AG04450 (cell line): ENCODE results near the gene RAB11FIP5. TPM values are rescaled to one million over a fixed set of nuclear protein-coding genes. Genes with fewer than 3 reads are reported as not detected.

Experiments
- CTCF ChIA-PET: fragments of 300-600, 350-600 bp; formaldehyde crosslinking; extraction: SDS; loops from one replicate; lab custom pipeline; 2022; ENCODE audit warnings: antibody characterized with exemption, inconsistent platforms; lab: Charles Lee
- POLR2A ChIA-PET: fragments of 350-600 bp; formaldehyde crosslinking; extraction: SDS; loops from one replicate; lab custom pipeline; 2021; ENCODE audit warnings: antibody characterized with exemption, inconsistent platforms; lab: Yijun Ruan, JAX
- DNase-seq: peaks from one replicate; pipeline ENCODE4 v3.0.0-alpha.2; 2011; ENCODE audit warnings: low read depth, low spot score
- H3K27ac ChIP-seq: one replicate; pipeline ENCODE4 v1.5.1; 2012; ENCODE audit warnings: low read depth, low read length, control low read depth
- H3K27me3 ChIP-seq: one replicate; pipeline ENCODE4 v1.6.0; 2012; ENCODE audit warnings: low read length; ENCODE audit not compliant: control insufficient read depth, insufficient read depth
- H3K4me3 ChIP-seq: 2 replicates; pipeline ENCODE4 v1.5.1; 2011; ENCODE audit warnings: mild to moderate bottlenecking, low read depth, low read length, control low read depth
- H3K9me3 ChIP-seq: 2 replicates; pipeline ENCODE4 v1.5.1; 2012; ENCODE audit warnings: low read length; ENCODE audit not compliant: control insufficient read depth, insufficient read depth
- polyA plus RNA-seq: library from polyadenylated mRNA; depleted of rRNA; stranded (reverse); fragments of >200 nt; gene quantifications from 2 replicates; pipeline ENCODE4 v1.2.3, GENCODE V29; 2011
- TF ChIP-seq, protein P1 (sequence below): IDR thresholded peaks from 2 replicates; pipeline ENCODE4 v1.5.1; 2011; ENCODE audit warnings: low read depth, low read length, control low read depth, inconsistent platforms

The RAB11FIP5 gene
- polyA plus RNA-seq, 1 experiment = 29.6 TPM

DNA sequence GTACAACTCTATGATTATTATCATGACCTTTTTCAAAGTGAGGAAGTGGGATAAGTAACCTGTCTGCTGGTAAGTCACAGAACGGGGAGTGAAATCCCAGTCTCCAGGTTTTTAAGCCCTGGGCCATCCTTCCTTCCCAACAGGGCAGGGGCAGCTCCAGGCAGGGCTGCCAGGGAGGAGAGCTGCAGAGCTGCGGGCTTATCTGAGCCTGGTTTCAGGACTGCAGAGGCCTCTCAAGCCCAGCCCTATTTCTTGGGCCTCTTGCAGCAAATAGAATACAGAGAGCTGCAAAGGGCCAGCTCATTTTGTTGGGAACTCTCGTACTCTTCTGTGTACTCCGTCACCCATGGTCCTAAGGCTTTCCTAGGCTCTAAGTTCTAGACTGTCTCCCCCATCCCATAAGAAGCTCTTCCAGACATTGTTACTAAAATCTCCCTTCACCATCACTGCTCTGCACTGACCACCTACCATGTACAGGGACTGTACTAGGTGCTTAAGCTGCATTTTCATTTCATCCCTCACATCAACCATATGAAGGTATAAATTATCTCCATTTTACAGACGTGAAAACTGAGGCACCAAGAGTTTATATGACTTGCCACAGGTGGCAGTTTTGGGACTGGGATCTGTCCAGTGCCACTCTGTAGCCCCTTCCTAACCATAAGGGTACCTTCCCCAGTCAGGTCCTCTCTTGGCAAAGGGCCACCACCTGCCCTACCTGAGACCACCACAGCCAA lies 3.1 kb downstream of the RAB11FIP5 start:
- H3K27ac ChIP-seq = no peak overlapping the region
- peaks cover 3% of the 10 kb centered on the region for H3K9me3 ChIP-seq
- POLR2A ChIA-PET = no interaction called here
- CTCF ChIA-PET = interaction anchor here (0.6 to 1.6 kb wide), 5 partner anchors 24 to 103 kb away, joined by 3 to 10 read pairs (median 5); no protein-coding TSS in a partner anchor
- TF ChIP-seq, protein P1, sequence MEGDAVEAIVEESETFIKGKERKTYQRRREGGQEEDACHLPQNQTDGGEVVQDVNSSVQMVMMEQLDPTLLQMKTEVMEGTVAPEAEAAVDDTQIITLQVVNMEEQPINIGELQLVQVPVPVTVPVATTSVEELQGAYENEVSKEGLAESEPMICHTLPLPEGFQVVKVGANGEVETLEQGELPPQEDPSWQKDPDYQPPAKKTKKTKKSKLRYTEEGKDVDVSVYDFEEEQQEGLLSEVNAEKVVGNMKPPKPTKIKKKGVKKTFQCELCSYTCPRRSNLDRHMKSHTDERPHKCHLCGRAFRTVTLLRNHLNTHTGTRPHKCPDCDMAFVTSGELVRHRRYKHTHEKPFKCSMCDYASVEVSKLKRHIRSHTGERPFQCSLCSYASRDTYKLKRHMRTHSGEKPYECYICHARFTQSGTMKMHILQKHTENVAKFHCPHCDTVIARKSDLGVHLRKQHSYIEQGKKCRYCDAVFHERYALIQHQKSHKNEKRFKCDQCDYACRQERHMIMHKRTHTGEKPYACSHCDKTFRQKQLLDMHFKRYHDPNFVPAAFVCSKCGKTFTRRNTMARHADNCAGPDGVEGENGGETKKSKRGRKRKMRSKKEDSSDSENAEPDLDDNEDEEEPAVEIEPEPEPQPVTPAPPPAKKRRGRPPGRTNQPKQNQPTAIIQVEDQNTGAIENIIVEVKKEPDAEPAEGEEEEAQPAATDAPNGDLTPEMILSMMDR = no peak
- no peak overlapping the region for H3K4me3 ChIP-seq
- H3K27me3 ChIP-seq = no peaks in the 10 kb centered on the region
- DNase-seq = no peak

- Histone ChIP-seq H3K4me3 (no peak overlapping the region), H3K27me3 (no peaks in the 10 kb centered on the region), H3K27ac (no peak overlapping the region), H3K9me3 (no peaks in the 10 kb centered on the region)
- TF ChIP-seq, protein P1 = no peak
- CTCF ChIA-PET = interaction anchor here (0.7 to 0.8 kb wide), 2 partner anchors 22 to 54 kb away, joined by 3 read pairs; no protein-coding TSS in a partner anchor
- DNase-seq = no peak
- POLR2A ChIA-PET = interaction anchor here (1.8 kb wide), 1 partner anchor 18 kb away, joined by 6 read pairs; no protein-coding TSS in a partner anchor
Measured at GRCh38 chr2:73107211-73107926, 5.4 kb downstream of the RAB11FIP5 start.

GRCh38 chr2:73106791-73107190 lies 6.0 kb downstream of the RAB11FIP5 start:
- DNase-seq = no peak
- no peaks in the 10 kb centered on the region for H3K27me3 ChIP-seq
- CTCF ChIA-PET = interaction anchor here (0.7 kb wide), 1 partner anchor 22 kb away, joined by 3 read pairs; no protein-coding TSS in a partner anchor
- POLR2A ChIA-PET = interaction anchor here (1.8 kb wide), 1 partner anchor 17 kb away, joined by 6 read pairs; no protein-coding TSS in a partner anchor
- TF ChIP-seq, protein P1 = no peak
- no peak overlapping the region for H3K27ac ChIP-seq
- H3K9me3 ChIP-seq = no peaks in the 10 kb centered on the region
- no peak overlapping the region for H3K4me3 ChIP-seq

DNA sequence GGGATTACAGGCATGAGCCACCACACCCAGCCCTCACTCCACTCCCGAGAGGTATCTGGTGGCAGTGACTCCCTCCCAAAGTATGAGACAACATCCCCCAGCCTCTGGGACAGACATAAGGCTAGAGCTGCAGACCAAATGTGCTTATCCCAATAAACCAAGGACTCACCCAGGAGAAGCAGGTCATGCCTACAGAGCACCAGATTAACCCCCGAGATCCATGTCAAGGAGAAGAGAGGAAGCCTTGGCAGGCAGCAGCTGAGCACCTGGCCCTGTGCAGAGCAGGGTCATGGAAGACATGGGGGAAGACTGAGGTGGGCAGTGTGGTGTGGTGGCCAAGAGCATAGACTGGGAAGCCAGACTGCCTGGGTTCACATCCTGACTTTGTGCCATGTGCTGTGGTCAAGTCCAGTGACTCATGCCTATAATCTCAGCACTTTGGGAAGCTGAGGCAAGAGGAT lies 7.2 kb downstream of the RAB11FIP5 start:
- Histone ChIP-seq H3K27me3 (no peaks in the 10 kb centered on the region), H3K27ac (no peak overlapping the region), H3K4me3 (no peak overlapping the region), H3K9me3 (no peaks in the 10 kb centered on the region)
- ChIA-PET CTCF (interaction anchor here (0.6 to 0.9 kb wide), 2 partner anchors 20 to 136 kb away, joined by 3 read pairs; no protein-coding TSS in a partner anchor), POLR2A (interaction anchor here (0.6 kb wide), 1 partner anchor 15 kb away, joined by 3 read pairs; no protein-coding TSS in a partner anchor)
- TF ChIP-seq, protein P1 = no peak
- DNase-seq = no peak
